Activated CD4-positive, alpha-beta T cell treated with anti-CD3 and anti-CD28 coated beads, Interleukin-2, Interleukin-4, amounts not matched to agents 100 ng/mL and 50 ng/mL, durations not matched to agents 16 hours and 8 hours (primary cell): ENCODE data around the gene CALHM5.

ENCODE experiments used
- DNase-seq: peaks from one replicate; pipeline ENCODE4 v3.0.0-alpha.2; 2020; ENCODE audit warnings: low spot score

The CALHM5 gene

GRCh38 chr6:116550796-116551195 lies 39.4 kb downstream of the CALHM5 start:
- DNase-seq: no peak

- DNase-seq: no peak
Observed at GRCh38 chr6:116553451-116553850, 42.0 kb downstream of the CALHM5 start, which contains the start of gene CALHM4. Gene CALHM4 (plus strand): TSS chr6:116553751. CDS start chr6:116553794, 43 bp downstream.

- DNase-seq: no peak
Observed at GRCh38 chr6:116556065-116556464, 44.6 kb downstream of the CALHM5 start.

GRCh38 chr6:116556814-116557415 lies 45.5 kb downstream of the CALHM5 start:
- no peak for DNase-seq

GRCh38 chr6:116557893-116558292 lies 46.5 kb downstream of the CALHM5 start:
- DNase-seq: no peak

GRCh38 chr6:116560130-116560529 lies 48.7 kb downstream of the CALHM5 start:
- no peak for DNase-seq

GRCh38 chr6:116561377-116562018 lies 50.1 kb downstream of the CALHM5 start:
- DNase-seq: peak; percentile 70

GRCh38 chr6:116562019-116562403 lies 50.6 kb downstream of the CALHM5 start:
- no peak for DNase-seq

GRCh38 chr6:116562614-116563013 lies 51.2 kb downstream of the CALHM5 start:
- no peak for DNase-seq

GRCh38 chr6:116563830-116564229 lies 52.4 kb downstream of the CALHM5 start:
- no peak for DNase-seq

GRCh38 chr6:116564311-116564710 lies 52.9 kb downstream of the CALHM5 start:
- DNase-seq: no peak

GRCh38 chr6:116564921-116565872 lies 53.8 kb downstream of the CALHM5 start:
- no peak for DNase-seq

GRCh38 chr6:116568111-116568510 lies 56.7 kb downstream of the CALHM5 start:
- DNase-seq: no peak

- DNase-seq: no peak
Observed at GRCh38 chr6:116568821-116569755, 57.6 kb downstream of the CALHM5 start.

- peak; percentile 99 for DNase-seq
Observed at GRCh38 chr6:116570856-116571682, 59.6 kb downstream of the CALHM5 start, which contains the start of gene RWDD1. Gene RWDD1 (plus strand): TSS chr6:116571504. CDS start chr6:116571583, 79 bp downstream.

- no peak for DNase-seq
Observed at GRCh38 chr6:116571683-116572000, 60.2 kb downstream of the CALHM5 start.

GRCh38 chr6:116572162-116572561 lies 60.7 kb downstream of the CALHM5 start:
- DNase-seq: peak; percentile 19
